Astrocyte of the hippocampus (primary cell): Measurements from ENCODE around the gene REXO5.

ENCODE experiments used
- DNase-seq: peaks from one replicate; pipeline ENCODE4 v3.0.0; 2011; ENCODE audit warnings: low read depth, low spot score

The REXO5 gene

DNA sequence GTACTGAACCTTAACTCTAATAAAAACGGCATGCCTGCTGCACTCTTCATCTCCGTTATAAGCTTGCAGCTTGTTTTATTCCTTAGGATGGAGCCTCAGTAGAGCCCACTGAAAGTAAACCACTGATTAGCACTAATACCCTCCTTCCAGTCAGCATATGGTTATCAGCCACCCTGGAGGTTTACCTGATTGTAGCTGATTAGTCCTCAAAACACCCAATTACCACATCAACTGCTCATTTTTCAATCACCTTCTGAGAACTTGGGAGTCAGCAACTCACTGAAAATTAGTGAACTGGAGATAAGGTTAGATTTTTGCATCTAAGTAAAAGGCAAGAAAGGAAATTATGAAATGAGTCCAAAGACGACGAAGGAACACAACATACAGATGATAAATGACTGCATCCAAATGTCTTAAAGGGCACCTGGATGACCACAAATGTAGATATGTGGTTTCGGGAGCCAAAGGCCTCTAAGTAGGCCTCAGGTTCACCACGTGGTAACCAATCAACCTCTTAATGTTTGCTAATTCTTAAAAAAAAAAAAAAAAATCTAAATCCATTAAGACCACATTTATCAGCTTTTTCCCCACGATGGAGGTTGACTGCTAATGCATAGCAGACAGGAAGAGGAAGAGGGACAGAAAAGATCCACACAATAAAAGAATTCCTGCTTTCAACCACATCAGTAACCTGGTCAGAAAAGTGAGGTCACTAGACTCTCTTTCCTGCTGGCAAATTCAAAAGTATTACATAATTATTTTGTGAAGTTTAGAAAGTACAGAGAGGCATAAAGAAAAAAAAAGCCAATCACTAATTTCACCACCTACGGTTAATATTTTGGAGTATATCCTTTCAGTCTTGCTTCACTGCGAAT is 65.9 kb downstream of the REXO5 start:
- no peak for DNase-seq

DNA sequence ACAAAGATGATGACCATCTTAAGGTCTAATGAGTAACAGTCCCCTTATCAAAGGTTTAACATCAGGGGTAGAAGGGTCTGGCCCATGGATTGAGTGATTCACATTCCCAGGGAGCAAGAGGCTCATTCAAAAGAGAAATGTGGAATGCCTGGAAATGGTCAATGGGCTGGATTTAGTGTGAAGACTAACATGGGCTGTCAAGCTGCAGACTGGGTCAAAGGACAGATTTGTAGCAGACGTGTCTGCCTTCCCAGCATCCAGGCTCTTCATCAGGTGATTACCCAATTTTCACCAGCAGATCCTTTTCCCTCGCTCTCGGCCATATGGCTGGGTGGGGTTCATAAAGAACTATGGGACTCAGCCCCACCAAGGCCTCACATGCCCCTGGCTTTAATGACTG is 67.0 kb downstream of the REXO5 start:
- DNase-seq = no peak

DNA sequence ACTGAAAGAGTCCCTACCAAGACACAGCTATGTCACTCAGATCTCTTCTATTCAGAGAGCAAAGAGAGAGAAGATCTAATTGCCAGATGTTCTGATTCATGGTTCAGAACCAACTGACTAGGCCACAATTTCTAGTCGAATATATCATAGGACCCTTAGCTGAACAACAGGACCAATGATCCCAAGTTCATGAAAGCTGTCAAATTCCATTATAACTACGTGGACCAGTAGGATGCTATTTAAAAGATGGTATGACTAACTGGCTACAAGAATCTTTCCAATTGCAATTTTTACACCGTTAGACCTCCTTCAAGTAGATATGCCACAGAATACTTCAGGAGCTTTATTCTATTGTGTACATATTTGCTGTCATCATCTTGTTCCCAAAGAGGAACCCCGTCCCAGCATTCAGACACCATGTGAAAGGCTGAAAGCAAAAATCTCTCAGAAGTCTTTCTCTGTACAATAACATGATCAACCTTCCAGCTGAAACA is 67.8 kb downstream of the REXO5 start:
- no peak for DNase-seq

DNA sequence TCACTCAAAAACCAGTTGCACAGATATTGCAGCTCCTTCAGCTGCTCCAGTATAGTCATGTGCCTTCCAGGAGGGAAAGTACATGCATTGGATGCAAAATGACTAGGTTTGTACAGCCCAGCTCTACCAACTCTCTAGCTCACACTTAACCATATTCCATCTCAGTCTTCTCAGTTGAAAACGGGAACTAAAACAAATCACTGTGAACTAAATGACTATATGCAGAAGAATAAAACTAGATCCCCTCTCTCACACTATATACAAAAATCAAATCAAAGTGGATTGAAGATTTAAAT is 69.0 kb downstream of the REXO5 start:
- no peak for DNase-seq

GRCh38 chr16:20878682-20879147 is 72.4 kb downstream of the REXO5 start:
- no peak for DNase-seq

DNA sequence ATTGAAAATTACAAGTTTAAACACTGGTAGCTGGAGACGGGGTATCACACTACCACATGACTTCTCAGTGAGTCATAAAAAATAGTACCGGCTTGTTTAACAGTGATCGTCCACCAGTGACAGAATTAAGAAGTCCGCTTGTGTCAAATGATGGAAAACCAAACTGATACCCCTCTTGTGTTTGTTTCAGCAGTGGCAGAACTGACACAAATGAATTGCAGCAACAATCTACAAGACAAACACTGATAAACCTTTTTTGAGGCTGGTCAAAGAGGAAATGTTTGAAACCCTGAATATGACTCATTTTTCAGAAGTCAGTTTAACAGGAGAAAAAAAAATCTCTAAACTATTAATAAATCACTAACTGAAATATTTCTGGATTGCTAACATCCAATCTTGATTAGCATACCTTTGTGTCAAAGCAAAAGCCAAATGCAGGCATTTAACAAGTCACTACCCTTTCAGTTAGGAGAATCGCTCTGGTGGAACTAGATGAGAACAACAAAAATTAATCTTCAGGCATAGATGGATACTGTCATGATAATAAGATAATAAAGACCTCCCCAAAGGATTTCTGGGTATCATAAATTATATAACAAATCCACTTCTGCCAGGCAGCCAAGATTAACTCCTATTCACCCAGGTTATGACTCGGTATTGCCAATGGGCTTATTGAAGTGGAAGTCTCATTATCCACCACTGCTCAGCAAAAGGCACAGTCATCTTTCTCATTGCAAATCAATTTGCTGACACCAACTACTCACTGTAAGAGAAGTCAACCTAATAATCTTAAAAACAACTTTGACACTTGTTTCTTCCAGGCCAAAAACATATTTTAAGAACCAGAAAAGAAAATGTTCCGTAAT is 73.1 kb downstream of the REXO5 start:
- DNase-seq = peak; percentile 52

GRCh38 chr16:20880867-20881502 is 74.7 kb downstream of the REXO5 start:
- DNase-seq = no peak

DNA sequence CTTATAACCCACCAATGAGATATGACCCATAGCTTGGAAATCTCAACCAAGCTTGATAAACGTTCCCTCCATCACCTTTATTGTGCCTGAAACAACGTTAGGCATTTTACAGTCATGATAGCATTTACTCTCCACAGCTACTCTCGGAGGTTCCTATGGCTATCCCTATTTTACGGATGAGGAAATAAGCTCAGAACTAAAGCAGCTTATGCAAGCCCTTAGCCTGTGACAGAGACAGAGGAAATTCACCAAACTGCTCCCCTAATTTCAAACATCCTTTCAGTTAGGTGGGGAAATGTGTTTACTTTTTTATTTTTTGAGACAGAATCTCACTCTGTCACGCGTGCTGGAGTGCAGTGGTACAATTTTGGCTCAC is 75.2 kb downstream of the REXO5 start:
- no peak for DNase-seq

DNA sequence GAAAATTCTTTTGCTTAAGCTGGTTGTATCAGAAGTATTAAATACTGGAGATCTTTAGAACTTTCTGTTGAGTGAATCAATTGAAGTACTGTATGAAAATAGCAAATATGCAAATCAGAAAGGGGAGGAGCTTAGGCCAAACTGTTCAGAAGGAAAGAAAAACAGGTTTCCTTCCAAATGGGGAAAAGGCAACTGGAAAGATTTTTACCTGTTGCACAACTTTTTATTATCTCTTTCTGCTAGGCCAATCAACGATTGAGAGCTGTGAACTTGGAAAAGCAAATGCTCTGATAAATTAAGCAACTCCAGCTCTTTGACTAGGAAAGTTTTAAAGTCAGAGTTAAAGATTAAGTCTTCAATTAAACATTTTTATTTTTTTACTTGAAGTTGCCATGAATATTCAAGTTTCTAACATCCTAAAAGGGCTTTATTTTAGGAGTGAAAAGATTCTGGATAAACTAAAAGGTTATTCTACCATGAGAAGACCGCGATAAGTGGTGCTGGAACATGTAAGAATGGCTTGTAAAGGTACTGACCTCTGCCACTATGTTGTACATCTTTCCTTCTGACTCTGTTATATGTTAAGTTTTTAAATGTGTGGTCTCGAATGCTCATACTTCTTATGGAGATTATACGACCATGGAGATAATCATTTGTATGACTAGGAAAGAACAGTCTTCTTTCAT is 77.4 kb downstream of the REXO5 start:
- no peak for DNase-seq

DNA sequence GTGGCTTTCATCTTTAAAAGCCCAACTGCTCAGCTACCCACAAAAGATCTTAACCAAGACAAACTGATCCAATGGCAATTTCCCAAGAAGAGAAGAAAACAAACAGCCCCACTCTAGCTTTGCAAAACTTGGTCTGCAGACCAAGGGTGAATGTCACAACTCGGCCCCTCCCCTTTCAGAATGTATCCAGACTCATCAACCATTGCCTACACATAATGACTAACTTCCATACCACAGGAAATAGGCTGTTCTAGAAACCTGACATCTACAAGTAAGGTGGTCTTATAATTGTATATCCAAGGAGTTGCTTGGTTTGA is 77.9 kb downstream of the REXO5 start:
- peak; percentile 77 for DNase-seq

DNA sequence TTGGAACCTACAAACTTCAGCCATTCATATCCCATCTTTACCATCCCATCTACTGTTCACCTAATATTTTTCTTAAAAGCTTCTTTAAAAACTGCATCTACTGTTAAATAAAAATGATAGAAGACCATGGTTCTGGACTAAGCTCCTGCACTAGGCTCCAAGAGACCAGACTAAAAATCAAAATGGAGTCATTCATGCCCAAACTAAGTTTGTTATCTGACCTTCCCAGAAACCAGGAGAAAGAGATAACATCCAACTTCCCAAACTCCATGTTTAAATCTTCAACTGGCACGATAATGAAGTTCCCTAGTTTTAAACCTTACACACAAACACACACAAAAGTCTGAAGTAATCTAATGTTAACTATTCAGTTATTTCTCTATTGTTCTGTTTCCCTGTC is 80.0 kb downstream of the REXO5 start:
- DNase-seq = no peak

GRCh38 chr16:20887207-20887606 is 80.9 kb downstream of the REXO5 start:
- DNase-seq = no peak

- DNase-seq = peak; percentile 71
Observed at GRCh38 chr16:20889625-20890275, 83.4 kb downstream of the REXO5 start.

DNA sequence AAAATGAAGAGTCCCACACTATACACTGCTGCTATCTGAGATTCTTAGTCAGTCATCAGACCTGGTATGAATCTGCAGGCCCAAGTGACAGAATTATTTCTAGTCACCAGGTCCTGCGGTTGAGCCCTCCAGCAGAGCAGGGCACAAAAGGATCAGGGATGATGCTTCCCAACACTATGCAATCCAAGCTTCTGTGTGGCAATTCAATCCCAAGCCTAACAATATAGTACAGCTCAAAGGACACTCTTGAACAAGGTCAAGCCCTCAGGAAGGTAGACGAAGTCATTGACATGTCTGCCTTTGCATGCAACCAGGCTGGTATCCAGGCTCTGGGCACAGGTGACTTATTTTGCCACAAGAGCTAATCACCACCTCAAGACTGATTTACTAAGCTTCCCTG is 88.1 kb downstream of the REXO5 start:
- no peak for DNase-seq

DNA sequence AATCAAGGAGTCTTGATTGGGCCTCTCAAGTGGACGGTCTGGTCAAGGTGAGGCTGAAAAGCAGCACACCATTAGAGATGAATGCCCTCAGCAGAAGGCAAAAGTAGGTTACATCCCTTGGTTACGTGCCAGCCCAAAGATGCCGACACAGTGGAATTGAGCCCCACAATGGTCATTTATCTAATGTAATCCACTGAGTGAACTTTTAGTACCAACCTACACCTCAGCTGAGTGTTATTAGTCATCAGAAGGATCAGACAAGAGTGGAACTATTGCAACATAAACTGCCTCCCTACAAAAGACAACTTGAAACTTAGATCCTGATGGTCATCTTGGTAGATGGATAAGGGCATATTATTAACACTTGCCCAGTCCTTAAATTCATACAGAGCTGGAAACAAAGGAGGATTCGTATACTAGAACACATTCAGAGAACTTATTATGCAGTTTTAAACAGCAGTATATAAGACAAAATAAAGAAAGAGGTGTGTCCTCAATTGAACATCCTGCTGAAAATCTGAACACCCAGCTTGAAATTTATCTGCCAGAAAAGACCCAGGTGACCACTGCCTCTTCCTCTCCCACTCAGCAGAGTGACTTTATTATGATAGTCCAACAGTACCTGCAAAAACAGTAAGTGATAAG is 91.0 kb downstream of the REXO5 start:
- DNase-seq = no peak

- DNase-seq = no peak
Observed at GRCh38 chr16:20897922-20898321, 91.6 kb downstream of the REXO5 start.

- peak; percentile 82 for DNase-seq
Observed at GRCh38 chr16:20899071-20899470, 92.7 kb downstream of the REXO5 start.
